Caco-2 (cell line): ENCODE measurements around the gene NIPAL3. TPM values are rescaled to one million over a fixed set of nuclear protein-coding genes. Genes with fewer than 3 reads are reported as not detected.

ENCODE experiments used
- BruUV-seq: library from RNA; stranded (reverse); fragments of 400-500 nt; replicated peaks from 2 replicates; lab custom pipeline; 2021; lab: Mats Ljungman, UMichigan
- CTCF ChIA-PET: fragments of 300-600 bp; sonication (Branson Sonifier 250); formaldehyde crosslinking; loops from one replicate; lab custom pipeline; 2022; ENCODE audit warnings: antibody characterized with exemption; lab: Charles Lee
- POLR2A ChIA-PET: fragments of 300-600 bp; sonication (Branson Sonifier 250); formaldehyde crosslinking; loops from one replicate; lab custom pipeline; 2022; ENCODE audit warnings: antibody characterized with exemption; lab: Charles Lee
- DNase-seq, 2 experiments: peaks; one replicate each; pipeline versions ENCODE4 v3.0.0 to v3.0.0-alpha.2; 2020 to 2022
- H3K27me3 ChIP-seq: replicated peaks from 2 replicates; pipeline ENCODE4 v1.6.0; 2011; ENCODE audit warnings: low read length; ENCODE audit not compliant: control insufficient read depth, insufficient read depth
- H3K36me3 ChIP-seq: 2 replicates; pipeline ENCODE4 v1.5.1; 2011; ENCODE audit warnings: low read length; ENCODE audit not compliant: control insufficient read depth, insufficient read depth
- H3K4me1 ChIP-seq: fragments of 250-450 bp; sonication (Bioruptor Pico); 2 replicates; pipeline ENCODE4 v1.5.1; 2020; ENCODE audit warnings: mild to moderate bottlenecking
- H3K4me3 ChIP-seq: 2 replicates; pipeline ENCODE4 v1.5.1; 2011; ENCODE audit warnings: low read depth, mild to moderate bottlenecking, control low read depth, low read length
- H3K9me3 ChIP-seq: fragments of 250-450 bp; sonication (Bioruptor Pico); 2 replicates; pipeline ENCODE4 v1.5.1; 2020; ENCODE audit warnings: mild to moderate bottlenecking, moderate library complexity
- H3K27ac Mint-ChIP-seq: one replicate; pipeline ENCODE4 v1.8.0; 2022; ENCODE audit warnings: mixed read lengths; ENCODE audit not compliant: unreplicated experiment
- H3K27me3 Mint-ChIP-seq: one replicate; pipeline ENCODE4 v1.8.0; 2022; ENCODE audit warnings: mixed read lengths; ENCODE audit not compliant: insufficient read depth, unreplicated experiment
- H3K36me3 Mint-ChIP-seq: one replicate; pipeline ENCODE4 v1.8.0; 2022; ENCODE audit warnings: mild to moderate bottlenecking, mixed read lengths; ENCODE audit not compliant: insufficient read depth, unreplicated experiment
- H3K4me1 Mint-ChIP-seq: one replicate; pipeline ENCODE4 v1.8.0; 2022; ENCODE audit warnings: low read depth, mixed read lengths; ENCODE audit not compliant: unreplicated experiment
- H3K4me3 Mint-ChIP-seq: one replicate; pipeline ENCODE4 v1.8.0; 2022; ENCODE audit warnings: mild to moderate bottlenecking, moderate library complexity, mixed read lengths; ENCODE audit not compliant: unreplicated experiment
- H3K9me3 Mint-ChIP-seq: one replicate; pipeline ENCODE4 v1.8.0; 2022; ENCODE audit warnings: mixed read lengths; ENCODE audit not compliant: unreplicated experiment
- intact Hi-C: fragments of 100-400 bp; cut with micrococcal nuclease; formaldehyde crosslinking; loops from one replicate; pipeline ENCODE4 v1.10.0; 2022; ENCODE audit not compliant: unreplicated experiment
- total RNA-seq: library from RNA; stranded (reverse); gene quantifications from 2 replicates; pipeline ENCODE4 v1.2.3, GENCODE V29; 2022
- TF ChIP-seq, protein P1 (sequence below), 2 experiments: fragments of 200-600 bp in 1 of 2; IDR thresholded peaks; 1 replicate in 1 of 2; 2 replicates in 1 of 2; pipeline versions ENCODE4 v1.5.1 to v1.8.0; 2011 to 2022; ENCODE audit warnings: antibody characterized with exemption in 1 of 2, control low read depth in 1 of 2, inconsistent platforms in 1 of 2, low read depth in 1 of 2, low read length in 1 of 2, mild to moderate bottlenecking in 1 of 2, moderate library complexity in 1 of 2; ENCODE audit not compliant: insufficient read depth in 1 of 2, severe bottlenecking in 1 of 2, unreplicated experiment in 1 of 2

Gene NIPAL3
- total RNA-seq, 1 experiment from 2014 or later, result 9.2 TPM

DNA sequence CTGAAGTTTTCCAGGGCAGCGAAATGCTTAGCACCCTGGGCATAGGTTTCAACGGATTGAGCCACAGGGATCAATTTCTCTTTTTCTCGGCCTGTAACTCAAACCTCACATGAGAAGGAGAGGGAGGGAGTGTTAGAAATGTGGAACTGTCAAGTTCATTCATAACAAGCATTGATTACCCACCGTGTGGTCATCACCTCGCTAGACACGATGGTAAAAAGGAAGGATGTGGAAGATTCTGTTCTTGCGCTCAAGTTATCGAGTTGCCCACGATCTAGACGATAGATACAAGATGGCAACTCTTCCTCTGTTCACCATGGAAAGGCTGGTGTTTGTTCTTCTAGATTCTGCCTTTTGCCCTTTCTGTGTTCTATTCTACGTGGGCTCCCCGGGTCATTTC is 83.0 kb downstream of the NIPAL3 start:
- intact Hi-C loops, result no loop called here
- BruUV-seq, result no TSS peak
- H3K27me3 Mint-ChIP-seq, result no peaks in the 10 kb centered on the region
- H3K9me3 ChIP-seq, result no peaks in the 10 kb centered on the region
- no peaks in the 10 kb centered on the region for H3K36me3 ChIP-seq
- H3K4me3 Mint-ChIP-seq, result no peak overlapping the region
- H3K36me3 Mint-ChIP-seq, result peaks cover 7% of the 10 kb centered on the region
- H3K4me3 ChIP-seq, result no peak overlapping the region
- no peak overlapping the region for H3K27ac Mint-ChIP-seq
- H3K9me3 Mint-ChIP-seq, result no peaks in the 10 kb centered on the region
- H3K4me1 ChIP-seq, result peaks cover 2% of the 10 kb centered on the region; the same call in 1 of the 2 replicates
- no peak for DNase-seq
- ChIA-PET CTCF (no interaction called here), POLR2A (no interaction called here)
- TF ChIP-seq, protein P1, sequence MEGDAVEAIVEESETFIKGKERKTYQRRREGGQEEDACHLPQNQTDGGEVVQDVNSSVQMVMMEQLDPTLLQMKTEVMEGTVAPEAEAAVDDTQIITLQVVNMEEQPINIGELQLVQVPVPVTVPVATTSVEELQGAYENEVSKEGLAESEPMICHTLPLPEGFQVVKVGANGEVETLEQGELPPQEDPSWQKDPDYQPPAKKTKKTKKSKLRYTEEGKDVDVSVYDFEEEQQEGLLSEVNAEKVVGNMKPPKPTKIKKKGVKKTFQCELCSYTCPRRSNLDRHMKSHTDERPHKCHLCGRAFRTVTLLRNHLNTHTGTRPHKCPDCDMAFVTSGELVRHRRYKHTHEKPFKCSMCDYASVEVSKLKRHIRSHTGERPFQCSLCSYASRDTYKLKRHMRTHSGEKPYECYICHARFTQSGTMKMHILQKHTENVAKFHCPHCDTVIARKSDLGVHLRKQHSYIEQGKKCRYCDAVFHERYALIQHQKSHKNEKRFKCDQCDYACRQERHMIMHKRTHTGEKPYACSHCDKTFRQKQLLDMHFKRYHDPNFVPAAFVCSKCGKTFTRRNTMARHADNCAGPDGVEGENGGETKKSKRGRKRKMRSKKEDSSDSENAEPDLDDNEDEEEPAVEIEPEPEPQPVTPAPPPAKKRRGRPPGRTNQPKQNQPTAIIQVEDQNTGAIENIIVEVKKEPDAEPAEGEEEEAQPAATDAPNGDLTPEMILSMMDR (IDR thresholded peaks at IDR 0.05; ENCODE audit: insufficient read depth in 1 of 2, low read depth in 1 of 2, low read length in 1 of 2, severe bottlenecking in 1 of 2, unreplicated experiment in 1 of 2), result no peak
- no peaks in the 10 kb centered on the region for H3K4me1 Mint-ChIP-seq
- no peaks in the 10 kb centered on the region for H3K27me3 ChIP-seq

DNA sequence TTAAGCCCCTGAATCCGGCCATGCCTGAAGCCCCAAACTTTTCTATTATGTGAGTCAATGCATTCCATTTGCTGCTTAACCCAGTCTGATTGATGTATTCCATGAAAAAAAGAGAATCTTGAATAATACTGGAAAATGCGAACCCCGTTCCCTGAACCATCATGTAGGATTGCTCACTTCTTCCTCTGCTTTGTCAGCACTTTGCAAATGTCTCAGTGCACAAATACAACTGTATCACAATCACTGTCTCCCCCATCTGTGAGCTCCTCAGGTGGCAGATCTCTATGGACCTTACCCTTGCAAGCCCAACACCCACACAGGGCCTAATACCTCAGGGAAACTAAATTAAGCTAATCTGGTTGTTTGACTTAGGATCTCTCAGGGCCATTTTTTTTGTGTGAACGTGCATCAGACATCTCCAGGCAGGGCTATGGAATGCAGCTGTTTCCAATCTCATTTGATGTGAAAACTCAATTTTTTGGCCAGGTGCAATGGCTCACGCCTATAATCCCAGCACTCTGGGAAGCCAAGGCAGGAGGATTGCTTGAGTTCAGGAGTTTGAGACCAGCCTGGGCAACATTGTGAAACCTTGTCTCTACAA is 84.9 kb downstream of the NIPAL3 start:
- no peaks in the 10 kb centered on the region for H3K4me1 Mint-ChIP-seq
- no TSS peak for BruUV-seq
- no peaks in the 10 kb centered on the region for H3K27me3 Mint-ChIP-seq
- ChIA-PET CTCF (interaction anchor here (0.6 kb wide), 1 partner anchor 78 kb away, joined by 5 read pairs; no protein-coding TSS in a partner anchor), POLR2A (interaction anchor here (0.5 kb wide), 1 partner anchor 42 kb away, joined by 14 read pairs; no protein-coding TSS in a partner anchor)
- H3K36me3 Mint-ChIP-seq, result peaks cover 7% of the 10 kb centered on the region
- Histone ChIP-seq H3K4me1 (peaks cover 5% of the 10 kb centered on the region; the same call in 1 of the 2 replicates), H3K36me3 (no peaks in the 10 kb centered on the region), H3K27me3 (no peaks in the 10 kb centered on the region), H3K9me3 (no peaks in the 10 kb centered on the region), H3K4me3 (no peak overlapping the region)
- TF ChIP-seq, protein P1 (IDR thresholded peaks at IDR 0.05; ENCODE audit: insufficient read depth in 1 of 2, low read depth in 1 of 2, low read length in 1 of 2, severe bottlenecking in 1 of 2, unreplicated experiment in 1 of 2), result no peak
- H3K4me3 Mint-ChIP-seq, result no peak overlapping the region
- no peak for DNase-seq
- H3K9me3 Mint-ChIP-seq, result no peaks in the 10 kb centered on the region
- intact Hi-C loops, result no loop called here
- no peak overlapping the region for H3K27ac Mint-ChIP-seq

DNA sequence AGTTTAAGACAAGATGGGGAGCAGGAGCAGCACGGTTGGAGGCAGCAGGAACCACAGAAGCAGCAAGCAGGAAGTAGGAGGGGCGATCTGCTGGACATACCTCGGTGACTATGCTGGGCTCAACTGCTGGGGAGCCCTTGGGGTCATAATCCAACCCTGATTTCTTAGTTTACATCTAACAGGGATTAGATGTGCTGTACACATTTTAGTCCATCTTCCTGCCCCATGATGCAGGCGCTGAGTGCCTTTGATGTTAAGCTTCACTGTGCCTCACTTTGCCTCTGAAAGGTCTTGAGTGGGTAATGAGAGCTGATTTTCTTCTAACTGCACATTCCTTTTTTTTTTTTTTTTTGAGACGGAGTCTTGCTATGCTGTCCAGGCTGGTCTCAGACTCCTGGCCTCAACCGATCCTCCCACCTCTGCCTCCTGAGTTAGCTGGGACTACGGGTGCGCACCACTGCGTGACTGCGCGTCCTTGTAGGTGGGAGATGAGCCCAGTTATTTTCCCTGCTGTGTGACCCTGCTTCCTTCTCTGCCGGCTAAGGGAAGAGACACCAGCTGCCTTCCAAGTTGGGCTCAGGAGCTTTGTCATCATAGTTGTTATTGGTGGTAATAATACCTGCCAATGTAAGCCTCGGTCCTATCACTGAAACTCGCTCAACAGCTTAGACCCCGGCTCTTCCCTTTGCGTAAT is 85.9 kb downstream of the NIPAL3 start:
- H3K4me1 Mint-ChIP-seq, result no peaks in the 10 kb centered on the region
- peak in 1 of 2 experiments; percentile 30 for DNase-seq
- H3K36me3 ChIP-seq, result no peaks in the 10 kb centered on the region

More for the DNA sequence above, 85.9 kb downstream of the NIPAL3 start:
- ChIA-PET POLR2A (interaction anchor here (0.6 to 1.4 kb wide), 4 partner anchors 41 to 350 kb away, joined by 4 to 9 read pairs (median 6); partner anchors contain the start of gene NIPAL3), CTCF (interaction anchor here (1.4 to 1.7 kb wide), 3 partner anchors 40 to 86 kb away, joined by 7 to 8 read pairs (median 7); partner anchors contain the start of gene NIPAL3)
- H3K36me3 Mint-ChIP-seq, result peaks cover 7% of the 10 kb centered on the region
- no peaks in the 10 kb centered on the region for H3K27me3 Mint-ChIP-seq
- TF ChIP-seq, protein P1 (IDR thresholded peaks at IDR 0.05; ENCODE audit: insufficient read depth in 1 of 2, low read depth in 1 of 2, low read length in 1 of 2, severe bottlenecking in 1 of 2, unreplicated experiment in 1 of 2), result no peak
- H3K4me1 ChIP-seq, result peaks cover 5% of the 10 kb centered on the region; the same call in 1 of the 2 replicates
- peak overlapping the region; percentile 80 for H3K27ac Mint-ChIP-seq
- H3K27me3 ChIP-seq, result no peaks in the 10 kb centered on the region
- intact Hi-C loops, result loop anchor here (1.0 to 2.0 kb wide), 2 partner anchors 40 to 87 kb away; partner anchors contain the start of gene NIPAL3
- H3K4me3 ChIP-seq, result peak overlapping the region; percentile 73
- TSS peak; percentile 62 for BruUV-seq
- H3K9me3 Mint-ChIP-seq, result no peaks in the 10 kb centered on the region
- peak overlapping the region; percentile 84 for H3K4me3 Mint-ChIP-seq
- H3K9me3 ChIP-seq, result no peaks in the 10 kb centered on the region
